HepG2 (cell line): ENCODE results near the gene APCDD1L. TPM values are rescaled to one million over a fixed set of nuclear protein-coding genes. Genes with fewer than 3 reads are reported as not detected.

Experiments used
- DNMT1 ChIP-seq: sonication (generic); formaldehyde crosslinking; IDR thresholded peaks from 2 replicates; pipeline ENCODE4 v1.5.1; 2020; ENCODE audit warnings: mild to moderate bottlenecking, missing genetic modification reagents
- DPF2 ChIP-seq: sonication (generic); formaldehyde crosslinking; IDR thresholded peaks from 2 replicates; pipeline ENCODE4 v1.4.0; 2020; ENCODE audit warnings: mild to moderate bottlenecking, low read depth, missing genetic modification reagents, borderline replicate concordance
- FLYWCH1 ChIP-seq: sonication (generic); formaldehyde crosslinking; IDR thresholded peaks from 2 replicates; pipeline ENCODE4 v1.8.1; 2023; ENCODE audit warnings: mild to moderate bottlenecking, missing genetic modification reagents
- HNRNPL ChIP-seq: fragments of 200-400 bp; formaldehyde crosslinking; IDR thresholded peaks from 2 replicates; pipeline ENCODE4 v1.6.1; 2017; ENCODE audit warnings: mild to moderate bottlenecking, low read depth, low read length
- POGZ ChIP-seq: sonication (generic); formaldehyde crosslinking; IDR thresholded peaks from 2 replicates; pipeline ENCODE4 v1.4.0; 2020; ENCODE audit warnings: mild to moderate bottlenecking, missing genetic modification reagents
- REST ChIP-seq, 2 experiments: IDR thresholded peaks; 2 replicates each; pipeline ENCODE4 v1.6.1; 2011 to 2012; ENCODE audit warnings: low read length in 2 of 2, borderline replicate concordance in 1 of 2, low read depth in 1 of 2, mild to moderate bottlenecking in 1 of 2, moderate library complexity in 1 of 2
- SPEN ChIP-seq: sonication (generic); formaldehyde crosslinking; IDR thresholded peaks from 2 replicates; pipeline ENCODE4 v1.5.1; 2020; ENCODE audit warnings: low read depth, mild to moderate bottlenecking, missing genetic modification reagents
- ZBTB7A ChIP-seq: sonication (generic); formaldehyde crosslinking; IDR thresholded peaks from 2 replicates; pipeline ENCODE4 v1.8.0; 2022; ENCODE audit warnings: mild to moderate bottlenecking, missing genetic modification reagents
- ZMYM3 ChIP-seq: sonication (generic); formaldehyde crosslinking; IDR thresholded peaks from 2 replicates; pipeline ENCODE4 v1.5.1; 2020; ENCODE audit warnings: mild to moderate bottlenecking, missing genetic modification reagents
- ZNF260 ChIP-seq: sonication (generic); formaldehyde crosslinking; IDR thresholded peaks from 2 replicates; pipeline ENCODE4 v1.4.0; 2020; ENCODE audit warnings: missing genetic modification reagents, low read depth, mild to moderate bottlenecking, borderline replicate concordance
- ZNF326 ChIP-seq: sonication (generic); formaldehyde crosslinking; IDR thresholded peaks from 2 replicates; pipeline ENCODE4 v1.4.0; 2020; ENCODE audit warnings: missing genetic modification reagents, borderline replicate concordance
- ZNF501 ChIP-seq: sonication (generic); formaldehyde crosslinking; IDR thresholded peaks from 2 replicates; pipeline ENCODE4 v1.5.1; 2020; ENCODE audit warnings: mild to moderate bottlenecking, moderate library complexity, missing genetic modification reagents
- ZNF607 ChIP-seq: sonication (generic); formaldehyde crosslinking; IDR thresholded peaks from 2 replicates; pipeline ENCODE4 v1.5.1; 2020; ENCODE audit warnings: missing genetic modification reagents, mild to moderate bottlenecking, borderline replicate concordance
- ZNF850 ChIP-seq: sonication (generic); formaldehyde crosslinking; conservative IDR thresholded peaks from 2 replicates; pipeline ENCODE4 v1.9.0; 2021; ENCODE audit warnings: mild to moderate bottlenecking, missing genetic modification reagents
- polyA plus RNA-seq, 8 experiments: library from polyadenylated mRNA; depleted of rRNA in 3 of 8; stranded (reverse) in 7 of 8; unstranded in 1 of 8; fragments of >200 nt; fragmentation: Illumina TruSeq in 4 of 8; extraction: Trizol in 4 of 8; gene quantifications; 2 replicates each; pipeline versions ENCODE4 v1.2.1 to v1.2.3, GENCODE V29; 2011 to 2016; ENCODE audit warnings: low read depth in 4 of 8, missing spikeins in 1 of 8, mixed read lengths in 1 of 8; ENCODE audit not compliant: insufficient read depth in 1 of 8
- total RNA-seq, 5 experiments: library from RNA; depleted of rRNA; stranded (reverse); fragments of >200 nt; fragmentation: Illumina TruSeq; extraction: Trizol; gene quantifications; 2 replicates each; pipeline ENCODE4 v1.2.3, GENCODE V29; 2016; ENCODE audit warnings: low read depth in 1 of 5
- TF ChIP-seq, protein P1 (sequence below): sonication (generic); formaldehyde crosslinking; IDR thresholded peaks from 2 replicates; pipeline ENCODE4 v1.5.0; 2020; ENCODE audit warnings: mild to moderate bottlenecking, missing genetic modification reagents
- TF ChIP-seq, protein P2 (sequence below): sonication (generic); formaldehyde crosslinking; IDR thresholded peaks from 2 replicates; pipeline ENCODE4 v1.5.0; 2020; ENCODE audit warnings: mild to moderate bottlenecking, missing genetic modification reagents
- TF ChIP-seq, protein P3 (sequence below): sonication (generic); formaldehyde crosslinking; IDR thresholded peaks from 2 replicates; pipeline ENCODE4 v1.4.0; 2020; ENCODE audit warnings: missing genetic modification reagents
- TF ChIP-seq, protein P4 (sequence below): IDR thresholded peaks from 2 replicates; pipeline ENCODE4 v1.6.1; 2016; ENCODE audit warnings: control low read depth

APCDD1L gene
- total and polyA plus RNA-seq, 2 of the 13 experiments (the other 11 are each of a cell fraction or from before 2014, with no cell fraction given), result not detected

DNA sequence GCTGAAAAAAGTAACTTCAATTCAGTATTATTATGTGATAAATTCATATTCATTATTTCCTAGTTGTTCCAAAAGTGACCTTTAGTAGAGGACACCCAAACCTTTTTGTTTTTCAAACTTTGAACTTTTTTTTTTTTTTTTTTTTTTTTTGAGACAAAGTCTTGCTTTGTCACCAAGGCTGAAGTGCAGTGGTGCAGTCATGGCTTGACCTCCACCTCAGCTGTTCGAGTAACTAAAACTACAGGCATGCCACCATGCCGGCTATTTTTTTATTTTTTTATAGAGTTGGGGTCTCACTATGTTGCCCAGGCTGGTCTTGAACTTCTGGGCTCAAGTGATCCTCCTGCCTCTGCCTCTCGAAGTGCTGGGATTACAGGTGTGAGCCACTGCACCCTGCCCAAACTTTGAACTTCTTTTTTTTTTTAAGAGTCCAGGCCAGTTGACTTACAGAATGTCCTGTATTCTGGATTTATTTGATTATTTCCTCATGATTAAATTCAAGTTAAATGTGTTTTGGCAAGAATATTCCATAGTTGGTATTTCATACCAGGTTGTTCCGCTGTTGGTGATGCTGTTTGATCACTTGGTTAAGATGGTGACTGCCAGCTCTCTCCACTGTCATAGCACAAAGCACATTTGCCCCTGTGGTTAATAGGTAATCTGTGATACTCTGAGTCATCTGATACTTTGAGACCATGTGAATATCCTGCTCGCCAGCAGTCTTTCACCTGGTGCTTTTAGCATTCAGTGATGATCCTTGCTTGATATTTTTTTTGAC is 78.1 kb downstream of the APCDD1L start (continued):
- no peak for TF ChIP-seq ZBTB7A (CRISPR knock-in tag)
- no peak for TF ChIP-seq ZNF260
- no peak for TF ChIP-seq DNMT1 (CRISPR knock-in tag)
- no peak for TF ChIP-seq REST (IDR thresholded peaks at IDR 0.05; ENCODE audit: borderline replicate concordance in 1 of 2, low read depth in 1 of 2, low read length in 2 of 2)
- TF ChIP-seq, protein P1, sequence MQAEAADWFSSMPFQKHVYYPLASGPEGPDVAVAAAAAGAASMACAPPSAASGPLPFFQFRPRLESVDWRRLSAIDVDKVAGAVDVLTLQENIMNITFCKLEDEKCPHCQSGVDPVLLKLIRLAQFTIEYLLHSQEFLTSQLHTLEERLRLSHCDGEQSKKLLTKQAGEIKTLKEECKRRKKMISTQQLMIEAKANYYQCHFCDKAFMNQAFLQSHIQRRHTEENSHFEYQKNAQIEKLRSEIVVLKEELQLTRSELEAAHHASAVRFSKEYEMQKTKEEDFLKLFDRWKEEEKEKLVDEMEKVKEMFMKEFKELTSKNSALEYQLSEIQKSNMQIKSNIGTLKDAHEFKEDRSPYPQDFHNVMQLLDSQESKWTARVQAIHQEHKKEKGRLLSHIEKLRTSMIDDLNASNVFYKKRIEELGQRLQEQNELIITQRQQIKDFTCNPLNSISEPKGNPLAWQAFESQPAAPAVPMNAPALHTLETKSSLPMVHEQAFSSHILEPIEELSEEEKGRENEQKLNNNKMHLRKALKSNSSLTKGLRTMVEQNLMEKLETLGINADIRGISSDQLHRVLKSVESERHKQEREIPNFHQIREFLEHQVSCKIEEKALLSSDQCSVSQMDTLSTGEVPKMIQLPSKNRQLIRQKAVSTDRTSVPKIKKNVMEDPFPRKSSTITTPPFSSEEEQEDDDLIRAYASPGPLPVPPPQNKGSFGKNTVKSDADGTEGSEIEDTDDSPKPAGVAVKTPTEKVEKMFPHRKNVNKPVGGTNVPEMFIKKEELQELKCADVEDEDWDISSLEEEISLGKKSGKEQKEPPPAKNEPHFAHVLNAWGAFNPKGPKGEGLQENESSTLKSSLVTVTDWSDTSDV (CRISPR knock-in tag), result no peak
- TF ChIP-seq FLYWCH1 (CRISPR knock-in tag), result no peak
- TF ChIP-seq ZNF850 (CRISPR knock-in tag), result no peak
- TF ChIP-seq, protein P2, sequence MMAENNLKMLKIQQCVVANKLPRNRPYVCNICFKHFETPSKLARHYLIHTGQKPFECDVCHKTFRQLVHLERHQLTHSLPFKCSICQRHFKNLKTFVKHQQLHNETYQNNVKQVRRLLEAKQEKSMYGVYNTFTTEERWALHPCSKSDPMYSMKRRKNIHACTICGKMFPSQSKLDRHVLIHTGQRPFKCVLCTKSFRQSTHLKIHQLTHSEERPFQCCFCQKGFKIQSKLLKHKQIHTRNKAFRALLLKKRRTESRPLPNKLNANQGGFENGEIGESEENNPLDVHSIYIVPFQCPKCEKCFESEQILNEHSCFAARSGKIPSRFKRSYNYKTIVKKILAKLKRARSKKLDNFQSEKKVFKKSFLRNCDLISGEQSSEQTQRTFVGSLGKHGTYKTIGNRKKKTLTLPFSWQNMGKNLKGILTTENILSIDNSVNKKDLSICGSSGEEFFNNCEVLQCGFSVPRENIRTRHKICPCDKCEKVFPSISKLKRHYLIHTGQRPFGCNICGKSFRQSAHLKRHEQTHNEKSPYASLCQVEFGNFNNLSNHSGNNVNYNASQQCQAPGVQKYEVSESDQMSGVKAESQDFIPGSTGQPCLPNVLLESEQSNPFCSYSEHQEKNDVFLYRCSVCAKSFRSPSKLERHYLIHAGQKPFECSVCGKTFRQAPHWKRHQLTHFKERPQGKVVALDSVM (CRISPR knock-in tag), result 0 out of 2 replicates have a peak, but pooled peaks have one; percentile 23
- no peak for TF ChIP-seq ZNF326 (CRISPR knock-in tag)
- TF ChIP-seq, protein P3, sequence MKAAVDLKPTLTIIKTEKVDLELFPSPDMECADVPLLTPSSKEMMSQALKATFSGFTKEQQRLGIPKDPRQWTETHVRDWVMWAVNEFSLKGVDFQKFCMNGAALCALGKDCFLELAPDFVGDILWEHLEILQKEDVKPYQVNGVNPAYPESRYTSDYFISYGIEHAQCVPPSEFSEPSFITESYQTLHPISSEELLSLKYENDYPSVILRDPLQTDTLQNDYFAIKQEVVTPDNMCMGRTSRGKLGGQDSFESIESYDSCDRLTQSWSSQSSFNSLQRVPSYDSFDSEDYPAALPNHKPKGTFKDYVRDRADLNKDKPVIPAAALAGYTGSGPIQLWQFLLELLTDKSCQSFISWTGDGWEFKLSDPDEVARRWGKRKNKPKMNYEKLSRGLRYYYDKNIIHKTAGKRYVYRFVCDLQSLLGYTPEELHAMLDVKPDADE, result no peak
- no peak for TF ChIP-seq SPEN
- TF ChIP-seq, protein P4, sequence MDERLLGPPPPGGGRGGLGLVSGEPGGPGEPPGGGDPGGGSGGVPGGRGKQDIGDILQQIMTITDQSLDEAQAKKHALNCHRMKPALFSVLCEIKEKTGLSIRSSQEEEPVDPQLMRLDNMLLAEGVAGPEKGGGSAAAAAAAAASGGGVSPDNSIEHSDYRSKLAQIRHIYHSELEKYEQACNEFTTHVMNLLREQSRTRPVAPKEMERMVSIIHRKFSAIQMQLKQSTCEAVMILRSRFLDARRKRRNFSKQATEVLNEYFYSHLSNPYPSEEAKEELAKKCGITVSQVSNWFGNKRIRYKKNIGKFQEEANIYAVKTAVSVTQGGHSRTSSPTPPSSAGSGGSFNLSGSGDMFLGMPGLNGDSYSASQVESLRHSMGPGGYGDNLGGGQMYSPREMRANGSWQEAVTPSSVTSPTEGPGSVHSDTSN (CRISPR knock-in tag), result no peak
- TF ChIP-seq ZNF501 (CRISPR knock-in tag), result no peak
- TF ChIP-seq ZNF607 (CRISPR knock-in tag), result no peak
- no peak for TF ChIP-seq HNRNPL
- peak; percentile 47 for TF ChIP-seq POGZ (CRISPR knock-in tag)
- no peak for TF ChIP-seq DPF2 (CRISPR knock-in tag)
- TF ChIP-seq ZMYM3, result peak; percentile 73
